SK-N-SH (cell line): ENCODE data around the gene PARP2. TPM values are rescaled to one million over a fixed set of nuclear protein-coding genes. Genes with fewer than 3 reads are reported as not detected.

ENCODE experiments used
- CTCF ChIA-PET: fragments of 300-600, 350-600 bp; formaldehyde crosslinking; extraction: SDS; loops from one replicate; lab custom pipeline; 2021; lab: Yijun Ruan, JAX
- POLR2A ChIA-PET: fragments of 350-600 bp; sonication (Branson Sonifier 250); formaldehyde crosslinking; extraction: SDS; loops from one replicate; lab custom pipeline; 2020; ENCODE audit warnings: antibody characterized with exemption, inconsistent platforms; lab: Yijun Ruan, JAX
- DNase-seq: peaks from one replicate; pipeline ENCODE4 v3.0.0; 2012
- H2AFZ ChIP-seq: fragments of 200-600 bp; sonication (generic); 2 replicates; pipeline ENCODE4 v1.8.1; 2016; ENCODE audit warnings: antibody characterized with exemption, mild to moderate bottlenecking, low read depth
- H3F3A ChIP-seq: fragments of 200-600 bp; sonication (generic); replicated peaks from 2 replicates; pipeline ENCODE3; 2016; ENCODE audit warnings: antibody characterized with exemption, mild to moderate bottlenecking; ENCODE audit not compliant: insufficient read depth
- H3K27ac ChIP-seq, 2 experiments: fragments of 200-500 bp in 1 of 2; fragments of 200-600 bp in 1 of 2; sonication (Bioruptor generic) in 1 of 2; sonication (generic), shearing (Covaris generic) in 1 of 2; 2 replicates each; pipeline versions ENCODE4 v1.5.1 to v1.6.1; 2014 to 2016; ENCODE audit warnings: low read depth in 2 of 2, inconsistent platforms in 1 of 2, low read length in 1 of 2, mild to moderate bottlenecking in 1 of 2, mixed read lengths in 1 of 2
- H3K27me3 ChIP-seq: fragments of 200-600 bp; sonication (generic), shearing (Covaris generic); 2 replicates; pipeline ENCODE4 v1.6.1; 2016; ENCODE audit warnings: mixed run types; ENCODE audit not compliant: insufficient read depth
- H3K36me3 ChIP-seq, 2 experiments: fragments of 200-500 bp in 1 of 2; fragments of 200-600 bp in 1 of 2; sonication (Bioruptor generic) in 1 of 2; sonication (generic) in 1 of 2; replicated peaks in 1 of 2; 2 replicates each; pipeline versions ENCODE3 to v1.5.1; 2014 to 2016; ENCODE audit warnings: low read length in 1 of 2, mild to moderate bottlenecking in 1 of 2; ENCODE audit not compliant: insufficient read depth in 2 of 2, control insufficient read depth in 1 of 2
- H3K4me1 ChIP-seq, 2 experiments: fragments of 200-500 bp in 1 of 2; fragments of 200-600 bp in 1 of 2; sonication (Bioruptor generic) in 1 of 2; sonication (generic), shearing (Covaris generic) in 1 of 2; 2 replicates each; pipeline versions ENCODE4 v1.5.1 to v1.6.1; 2014 to 2016; ENCODE audit warnings: low read depth in 1 of 2, low read length in 1 of 2, mixed run types in 1 of 2; ENCODE audit not compliant: insufficient read depth in 2 of 2, control insufficient read depth in 1 of 2
- H3K4me2 ChIP-seq: fragments of 200-600 bp; sonication (generic), shearing (Covaris generic); 2 replicates; pipeline ENCODE4 v1.6.1; 2017; ENCODE audit warnings: mixed run types
- H3K4me3 ChIP-seq, 2 experiments: fragments of 200-500 bp in 1 of 2; fragments of 200-600 bp in 1 of 2; sonication (Bioruptor generic) in 1 of 2; sonication (generic), shearing (Covaris generic) in 1 of 2; 2 replicates each; pipeline versions ENCODE4 v1.5.1 to v1.8.1; 2014 to 2016; ENCODE audit warnings: low read depth in 2 of 2, inconsistent platforms in 1 of 2, low read length in 1 of 2, mild to moderate bottlenecking in 1 of 2, mixed read lengths in 1 of 2, moderate library complexity in 1 of 2
- H3K79me2 ChIP-seq: fragments of 200-600 bp; sonication (generic); 2 replicates; pipeline ENCODE4 v1.8.1; 2017; ENCODE audit warnings: mild to moderate bottlenecking; ENCODE audit not compliant: insufficient read depth
- H3K9ac ChIP-seq: fragments of 200-600 bp; sonication (generic); 2 replicates; pipeline ENCODE4 v1.6.1; 2017; ENCODE audit warnings: mixed run types
- H3K9me2 ChIP-seq: fragments of 200-600 bp; sonication (generic); 2 replicates; pipeline ENCODE4 v1.6.1; 2017; ENCODE audit warnings: mixed run types
- H3K9me3 ChIP-seq: fragments of 200-600 bp; sonication (generic); 2 replicates; pipeline ENCODE4 v1.6.1; 2017; ENCODE audit warnings: mixed run types, mild to moderate bottlenecking, moderate library complexity
- H4K20me1 ChIP-seq: fragments of 200-600 bp; sonication (generic); 2 replicates; pipeline ENCODE4 v1.6.1; 2017; ENCODE audit warnings: mild to moderate bottlenecking, mixed run types; ENCODE audit not compliant: insufficient read depth
- EP300 ChIP-seq, 2 experiments: IDR thresholded peaks; 2 replicates each; pipeline versions ENCODE4 v1.4.0 to v1.6.1; 2012; ENCODE audit warnings: borderline replicate concordance in 1 of 2, low read depth in 1 of 2, low read length in 1 of 2
- GABPA ChIP-seq: IDR thresholded peaks from 2 replicates; pipeline ENCODE4 v1.4.0; 2012; ENCODE audit warnings: low read depth, mild to moderate bottlenecking
- GATA2 ChIP-seq: sonication (generic); formaldehyde crosslinking; IDR thresholded peaks from 2 replicates; pipeline ENCODE4 v1.5.0; 2020; ENCODE audit warnings: mild to moderate bottlenecking, missing genetic modification reagents
- MXI1 ChIP-seq: IDR thresholded peaks from 2 replicates; pipeline ENCODE4 v1.6.1; 2012; ENCODE audit warnings: mild to moderate bottlenecking, low read depth, low read length, improper control_type of control experiment
- NRF1 ChIP-seq: IDR thresholded peaks from 2 replicates; pipeline ENCODE4 v1.6.1; 2012; ENCODE audit warnings: low read depth, mild to moderate bottlenecking, low read length
- RCOR1 ChIP-seq: fragments of 150-350 bp; IDR thresholded peaks from 2 replicates; pipeline ENCODE4 v1.6.1; 2017; ENCODE audit warnings: antibody characterized with exemption, low read length
- RFX5 ChIP-seq: IDR thresholded peaks from 2 replicates; pipeline ENCODE4 v1.6.1; 2012; ENCODE audit warnings: mild to moderate bottlenecking, improper control_type of control experiment, low read length
- RXRA ChIP-seq: IDR thresholded peaks from 2 replicates; pipeline ENCODE4 v1.4.0; 2012; ENCODE audit warnings: low read depth, mild to moderate bottlenecking, borderline replicate concordance
- TAF1 ChIP-seq: IDR thresholded peaks from 2 replicates; pipeline ENCODE4 v1.6.1; 2012; ENCODE audit warnings: low read depth, mild to moderate bottlenecking, low read length, moderate library complexity, borderline replicate concordance
- WGBS: methylation state at CpG from one replicate; pipeline ENCODE4 v1.1.6; 2017; ENCODE audit warnings: low lambda C conversion rate; 5-methylcytosine and 5-hydroxymethylcytosine counted together
- polyA plus RNA-seq, 3 experiments: library from polyadenylated mRNA; depleted of rRNA; stranded (reverse); fragments of >200 nt; gene quantifications; 2 replicates each; pipeline ENCODE4 v1.2.3, GENCODE V29; 2012
- TF ChIP-seq, protein P1 (sequence below): fragments of 200-600 bp; sonication (generic); IDR thresholded peaks from 2 replicates; pipeline ENCODE4 v1.6.1; 2017; ENCODE audit warnings: antibody characterized with exemption, mild to moderate bottlenecking, moderate library complexity
- TF ChIP-seq, protein P2 (sequence below): IDR thresholded peaks from 2 replicates; pipeline ENCODE4 v1.6.1; 2012; ENCODE audit warnings: mild to moderate bottlenecking, low read depth, low read length, moderate library complexity
- TF ChIP-seq, protein P3 (sequence below): fragments of 150-350 bp; IDR thresholded peaks from 2 replicates; pipeline ENCODE4 v1.6.1; 2017; ENCODE audit warnings: antibody characterized with exemption, low read length, low read depth, borderline replicate concordance

Gene PARP2
- polyA plus RNA-seq, 1 of the 3 experiments (the other 2 are of a cell fraction), result 23.3 TPM

DNA sequence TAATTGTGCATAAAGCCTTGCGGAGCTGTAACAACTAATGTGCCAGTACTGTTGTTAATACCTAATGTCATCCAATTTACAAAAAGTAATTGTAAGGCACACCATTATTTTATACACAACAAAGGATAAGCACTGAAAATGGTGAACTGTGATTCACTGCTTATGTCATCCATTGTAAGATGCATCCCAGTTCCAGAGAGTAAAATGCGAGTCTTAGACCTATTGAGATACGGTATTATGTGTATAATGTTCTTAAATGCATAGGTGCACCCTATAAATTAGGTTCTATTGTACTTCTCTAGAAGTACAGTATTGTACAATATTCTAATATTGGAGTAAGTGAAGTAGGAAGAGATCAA is 406 bp downstream of the PARP2 start:
- Histone ChIP-seq H3F3A (peaks cover 25% of the 10 kb centered on the region), H2AFZ (peak overlapping the region; percentile 83), H3K4me1 (no peaks in the 10 kb centered on the region), H3K27ac (peak overlapping the region; percentile 71 to 95), H4K20me1 (no peaks in the 10 kb centered on the region), H3K36me3 (peaks cover 13 to 25% of the 10 kb centered on the region in 2 experiments), H3K79me2 (peaks cover 20% of the 10 kb centered on the region), H3K27me3 (no peaks in the 10 kb centered on the region), H3K9ac (peak overlapping the region; percentile 93), H3K9me3 (no peaks in the 10 kb centered on the region), H3K9me2 (no peaks in the 10 kb centered on the region), H3K4me2 (peak overlapping the region; percentile 64), H3K4me3 (peak overlapping the region; percentile 74)
- 0% methylated on average over 3 of the region's 3 CpGs for WGBS
- TF ChIP-seq TAF1 (no peak), RXRA (no peak)
- TF ChIP-seq, protein P1, sequence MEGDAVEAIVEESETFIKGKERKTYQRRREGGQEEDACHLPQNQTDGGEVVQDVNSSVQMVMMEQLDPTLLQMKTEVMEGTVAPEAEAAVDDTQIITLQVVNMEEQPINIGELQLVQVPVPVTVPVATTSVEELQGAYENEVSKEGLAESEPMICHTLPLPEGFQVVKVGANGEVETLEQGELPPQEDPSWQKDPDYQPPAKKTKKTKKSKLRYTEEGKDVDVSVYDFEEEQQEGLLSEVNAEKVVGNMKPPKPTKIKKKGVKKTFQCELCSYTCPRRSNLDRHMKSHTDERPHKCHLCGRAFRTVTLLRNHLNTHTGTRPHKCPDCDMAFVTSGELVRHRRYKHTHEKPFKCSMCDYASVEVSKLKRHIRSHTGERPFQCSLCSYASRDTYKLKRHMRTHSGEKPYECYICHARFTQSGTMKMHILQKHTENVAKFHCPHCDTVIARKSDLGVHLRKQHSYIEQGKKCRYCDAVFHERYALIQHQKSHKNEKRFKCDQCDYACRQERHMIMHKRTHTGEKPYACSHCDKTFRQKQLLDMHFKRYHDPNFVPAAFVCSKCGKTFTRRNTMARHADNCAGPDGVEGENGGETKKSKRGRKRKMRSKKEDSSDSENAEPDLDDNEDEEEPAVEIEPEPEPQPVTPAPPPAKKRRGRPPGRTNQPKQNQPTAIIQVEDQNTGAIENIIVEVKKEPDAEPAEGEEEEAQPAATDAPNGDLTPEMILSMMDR, result no peak
- TF ChIP-seq, protein P2, sequence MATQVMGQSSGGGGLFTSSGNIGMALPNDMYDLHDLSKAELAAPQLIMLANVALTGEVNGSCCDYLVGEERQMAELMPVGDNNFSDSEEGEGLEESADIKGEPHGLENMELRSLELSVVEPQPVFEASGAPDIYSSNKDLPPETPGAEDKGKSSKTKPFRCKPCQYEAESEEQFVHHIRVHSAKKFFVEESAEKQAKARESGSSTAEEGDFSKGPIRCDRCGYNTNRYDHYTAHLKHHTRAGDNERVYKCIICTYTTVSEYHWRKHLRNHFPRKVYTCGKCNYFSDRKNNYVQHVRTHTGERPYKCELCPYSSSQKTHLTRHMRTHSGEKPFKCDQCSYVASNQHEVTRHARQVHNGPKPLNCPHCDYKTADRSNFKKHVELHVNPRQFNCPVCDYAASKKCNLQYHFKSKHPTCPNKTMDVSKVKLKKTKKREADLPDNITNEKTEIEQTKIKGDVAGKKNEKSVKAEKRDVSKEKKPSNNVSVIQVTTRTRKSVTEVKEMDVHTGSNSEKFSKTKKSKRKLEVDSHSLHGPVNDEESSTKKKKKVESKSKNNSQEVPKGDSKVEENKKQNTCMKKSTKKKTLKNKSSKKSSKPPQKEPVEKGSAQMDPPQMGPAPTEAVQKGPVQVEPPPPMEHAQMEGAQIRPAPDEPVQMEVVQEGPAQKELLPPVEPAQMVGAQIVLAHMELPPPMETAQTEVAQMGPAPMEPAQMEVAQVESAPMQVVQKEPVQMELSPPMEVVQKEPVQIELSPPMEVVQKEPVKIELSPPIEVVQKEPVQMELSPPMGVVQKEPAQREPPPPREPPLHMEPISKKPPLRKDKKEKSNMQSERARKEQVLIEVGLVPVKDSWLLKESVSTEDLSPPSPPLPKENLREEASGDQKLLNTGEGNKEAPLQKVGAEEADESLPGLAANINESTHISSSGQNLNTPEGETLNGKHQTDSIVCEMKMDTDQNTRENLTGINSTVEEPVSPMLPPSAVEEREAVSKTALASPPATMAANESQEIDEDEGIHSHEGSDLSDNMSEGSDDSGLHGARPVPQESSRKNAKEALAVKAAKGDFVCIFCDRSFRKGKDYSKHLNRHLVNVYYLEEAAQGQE, result no peak
- CTCF ChIA-PET, result interaction anchor here (1.2 to 4.9 kb wide), 7 partner anchors 11 to 696 kb away, joined by 3 to 30 read pairs (median 7); no protein-coding TSS in a partner anchor
- no peak for DNase-seq
- POLR2A ChIA-PET, result interaction anchor here (0.9 to 2.1 kb wide), 11 partner anchors 10 to 727 kb away, joined by 3 to 23 read pairs (median 5); partner anchors contain the start of genes APEX1, OSGEP, PIP4P1 and TEP1

DNA sequence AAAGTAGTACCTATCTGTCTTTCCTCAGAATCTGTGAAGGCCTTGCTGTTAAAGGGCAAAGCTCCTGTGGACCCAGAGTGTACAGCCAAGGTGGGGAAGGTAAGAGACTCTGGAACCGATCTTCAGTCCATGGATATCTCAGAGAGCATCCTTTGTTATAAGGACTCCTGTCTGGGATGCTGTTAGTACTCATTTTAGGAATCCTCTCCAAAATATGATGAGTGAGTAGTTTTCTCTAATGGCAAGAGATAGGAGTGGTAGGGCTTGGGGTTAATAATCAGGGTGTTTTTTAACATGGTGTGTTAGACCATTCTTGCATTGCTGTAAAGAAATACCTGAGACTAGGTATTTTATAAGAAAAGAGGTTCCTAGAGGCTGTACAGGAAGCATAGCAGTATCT is 1.9 kb downstream of the PARP2 start:
- Histone ChIP-seq H3K9me3 (no peaks in the 10 kb centered on the region), H3K4me3 (no peak overlapping the region), H3K36me3 (peaks cover 15 to 34% of the 10 kb centered on the region in 2 experiments), H3K9ac (no peak overlapping the region), H3K9me2 (no peaks in the 10 kb centered on the region), H3F3A (peaks cover 29% of the 10 kb centered on the region), H4K20me1 (no peaks in the 10 kb centered on the region), H3K27ac (no peak overlapping the region), H3K4me1 (no peaks in the 10 kb centered on the region), H3K79me2 (peaks cover 20% of the 10 kb centered on the region), H2AFZ (no peak overlapping the region), H3K27me3 (no peaks in the 10 kb centered on the region), H3K4me2 (no peak overlapping the region)
- WGBS, result 56% methylated on average over 1 of the region's 1 CpG
- CTCF ChIA-PET, result interaction anchor here (4.9 kb wide), 1 partner anchor 19 kb away, joined by 30 read pairs; no protein-coding TSS in a partner anchor
- no peak for DNase-seq
- POLR2A ChIA-PET, result no interaction called here
- TF ChIP-seq GATA2 (CRISPR knock-in tag) (no peak), RFX5 (no peak), RCOR1 (no peak), MXI1 (no peak), EP300 (IDR thresholded peaks at IDR 0.05; ENCODE audit: borderline replicate concordance in 1 of 2, low read depth in 1 of 2, low read length in 1 of 2) (no peak), GABPA (no peak), NRF1 (no peak)
- TF ChIP-seq, protein P3, sequence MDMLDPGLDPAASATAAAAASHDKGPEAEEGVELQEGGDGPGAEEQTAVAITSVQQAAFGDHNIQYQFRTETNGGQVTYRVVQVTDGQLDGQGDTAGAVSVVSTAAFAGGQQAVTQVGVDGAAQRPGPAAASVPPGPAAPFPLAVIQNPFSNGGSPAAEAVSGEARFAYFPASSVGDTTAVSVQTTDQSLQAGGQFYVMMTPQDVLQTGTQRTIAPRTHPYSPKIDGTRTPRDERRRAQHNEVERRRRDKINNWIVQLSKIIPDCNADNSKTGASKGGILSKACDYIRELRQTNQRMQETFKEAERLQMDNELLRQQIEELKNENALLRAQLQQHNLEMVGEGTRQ, result no peak
- TF ChIP-seq, protein P1, result no peak
- TF ChIP-seq, protein P2, result no peak
